UCSD-AML1 (cell line): ENCODE results near the gene ATF7IP.
"Not testable (repeated sequence)": the region's sequence is repeated elsewhere in the genome, so short reads cannot be mapped to it uniquely, and the experiment has no call there.

Experiments
- DNase-seq: peaks from one replicate; lab custom pipeline; 2025; ENCODE audit not compliant: unreplicated experiment; lab: John Stamatoyannopoulos, UW

ATF7IP gene, protein sequence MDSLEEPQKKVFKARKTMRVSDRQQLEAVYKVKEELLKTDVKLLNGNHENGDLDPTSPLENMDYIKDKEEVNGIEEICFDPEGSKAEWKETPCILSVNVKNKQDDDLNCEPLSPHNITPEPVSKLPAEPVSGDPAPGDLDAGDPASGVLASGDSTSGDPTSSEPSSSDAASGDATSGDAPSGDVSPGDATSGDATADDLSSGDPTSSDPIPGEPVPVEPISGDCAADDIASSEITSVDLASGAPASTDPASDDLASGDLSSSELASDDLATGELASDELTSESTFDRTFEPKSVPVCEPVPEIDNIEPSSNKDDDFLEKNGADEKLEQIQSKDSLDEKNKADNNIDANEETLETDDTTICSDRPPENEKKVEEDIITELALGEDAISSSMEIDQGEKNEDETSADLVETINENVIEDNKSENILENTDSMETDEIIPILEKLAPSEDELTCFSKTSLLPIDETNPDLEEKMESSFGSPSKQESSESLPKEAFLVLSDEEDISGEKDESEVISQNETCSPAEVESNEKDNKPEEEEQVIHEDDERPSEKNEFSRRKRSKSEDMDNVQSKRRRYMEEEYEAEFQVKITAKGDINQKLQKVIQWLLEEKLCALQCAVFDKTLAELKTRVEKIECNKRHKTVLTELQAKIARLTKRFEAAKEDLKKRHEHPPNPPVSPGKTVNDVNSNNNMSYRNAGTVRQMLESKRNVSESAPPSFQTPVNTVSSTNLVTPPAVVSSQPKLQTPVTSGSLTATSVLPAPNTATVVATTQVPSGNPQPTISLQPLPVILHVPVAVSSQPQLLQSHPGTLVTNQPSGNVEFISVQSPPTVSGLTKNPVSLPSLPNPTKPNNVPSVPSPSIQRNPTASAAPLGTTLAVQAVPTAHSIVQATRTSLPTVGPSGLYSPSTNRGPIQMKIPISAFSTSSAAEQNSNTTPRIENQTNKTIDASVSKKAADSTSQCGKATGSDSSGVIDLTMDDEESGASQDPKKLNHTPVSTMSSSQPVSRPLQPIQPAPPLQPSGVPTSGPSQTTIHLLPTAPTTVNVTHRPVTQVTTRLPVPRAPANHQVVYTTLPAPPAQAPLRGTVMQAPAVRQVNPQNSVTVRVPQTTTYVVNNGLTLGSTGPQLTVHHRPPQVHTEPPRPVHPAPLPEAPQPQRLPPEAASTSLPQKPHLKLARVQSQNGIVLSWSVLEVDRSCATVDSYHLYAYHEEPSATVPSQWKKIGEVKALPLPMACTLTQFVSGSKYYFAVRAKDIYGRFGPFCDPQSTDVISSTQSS

DNA sequence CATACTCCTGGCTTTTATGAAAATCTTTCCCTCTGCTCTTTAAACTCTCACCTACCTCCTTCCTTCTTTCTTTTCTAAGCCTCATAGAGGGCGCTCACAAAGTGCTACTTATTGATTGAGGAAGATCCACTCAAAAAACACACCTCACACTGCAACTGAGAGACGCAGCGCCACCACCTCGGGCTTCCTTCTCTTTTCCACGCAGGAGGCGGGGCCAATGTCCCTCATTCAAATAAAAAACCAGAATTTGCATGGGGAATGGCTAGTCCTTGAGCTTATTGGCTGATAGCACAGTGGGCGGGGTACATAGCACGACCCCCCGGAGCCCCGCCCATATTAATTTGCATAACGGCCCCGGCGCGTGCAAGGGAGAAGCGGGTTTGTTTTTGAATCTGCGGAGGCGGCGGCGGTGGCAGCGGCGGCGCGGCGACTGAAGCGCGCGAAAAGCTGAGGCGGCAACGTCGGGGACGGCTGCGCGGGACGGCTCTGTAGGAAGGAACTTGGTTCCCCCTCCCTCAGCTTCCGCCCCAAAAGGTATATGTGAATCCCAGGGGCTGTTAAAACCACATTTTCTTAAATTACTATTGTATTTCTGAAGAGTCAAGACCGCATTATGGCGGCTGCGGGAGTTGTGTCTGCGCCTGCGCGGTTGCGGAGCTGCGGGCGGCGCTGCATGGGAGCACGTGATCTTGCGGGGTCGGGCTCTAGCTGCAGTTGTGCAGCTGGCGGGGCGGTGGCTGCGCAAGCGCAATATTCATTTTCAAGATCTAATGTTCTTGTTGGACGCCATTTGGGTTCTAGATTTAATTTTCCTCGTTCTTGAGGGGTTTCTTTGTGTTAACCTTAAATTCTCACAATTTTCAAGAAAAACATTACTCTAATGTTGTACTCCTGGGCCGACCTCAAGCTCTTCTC is at the start of gene ATF7IP:
TSS of gene ATF7IP (plus strand) at position 389 of the 915 bp plus-strand sequence. CDS start 58,234 bp downstream, outside the sequence.
- DNase-seq = peak; percentile 96

DNA sequence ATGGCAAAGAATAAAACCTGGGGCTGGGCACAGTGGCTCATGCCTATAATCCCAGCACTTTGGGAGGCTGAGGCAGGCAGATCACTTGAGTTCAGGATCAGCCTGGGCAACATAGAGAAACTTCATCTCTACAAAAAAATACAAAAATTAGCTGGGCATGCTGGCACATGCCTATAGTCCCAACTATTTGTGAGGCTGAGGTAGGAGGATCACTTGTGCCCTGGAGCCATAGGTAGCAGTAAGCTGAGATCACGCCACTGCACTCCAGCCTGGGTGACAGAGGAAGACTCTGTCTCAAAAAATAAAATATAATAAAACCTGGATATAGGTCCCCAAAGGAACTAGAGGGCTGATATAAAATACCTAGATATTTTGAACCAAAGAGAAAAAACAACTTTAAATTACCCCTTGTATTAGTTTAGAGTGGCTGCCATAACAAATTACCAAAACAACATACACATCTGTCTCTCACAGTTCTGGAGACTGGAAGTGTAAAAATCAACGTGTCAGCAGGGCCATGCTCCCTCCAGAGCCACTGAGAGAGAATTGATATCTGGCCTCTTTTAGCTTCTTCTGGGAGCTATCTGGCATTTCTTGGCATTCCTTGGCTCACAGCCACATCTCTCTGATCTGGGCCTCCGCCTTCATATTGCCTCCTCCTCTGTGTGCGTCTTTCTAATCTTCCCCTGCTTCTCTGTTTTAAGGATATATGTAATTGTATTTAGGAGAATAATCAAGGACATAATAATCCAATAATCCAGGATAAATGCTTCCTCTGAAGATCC is 47.9 kb upstream of the ATF7IP start:
- no peak for DNase-seq

DNA sequence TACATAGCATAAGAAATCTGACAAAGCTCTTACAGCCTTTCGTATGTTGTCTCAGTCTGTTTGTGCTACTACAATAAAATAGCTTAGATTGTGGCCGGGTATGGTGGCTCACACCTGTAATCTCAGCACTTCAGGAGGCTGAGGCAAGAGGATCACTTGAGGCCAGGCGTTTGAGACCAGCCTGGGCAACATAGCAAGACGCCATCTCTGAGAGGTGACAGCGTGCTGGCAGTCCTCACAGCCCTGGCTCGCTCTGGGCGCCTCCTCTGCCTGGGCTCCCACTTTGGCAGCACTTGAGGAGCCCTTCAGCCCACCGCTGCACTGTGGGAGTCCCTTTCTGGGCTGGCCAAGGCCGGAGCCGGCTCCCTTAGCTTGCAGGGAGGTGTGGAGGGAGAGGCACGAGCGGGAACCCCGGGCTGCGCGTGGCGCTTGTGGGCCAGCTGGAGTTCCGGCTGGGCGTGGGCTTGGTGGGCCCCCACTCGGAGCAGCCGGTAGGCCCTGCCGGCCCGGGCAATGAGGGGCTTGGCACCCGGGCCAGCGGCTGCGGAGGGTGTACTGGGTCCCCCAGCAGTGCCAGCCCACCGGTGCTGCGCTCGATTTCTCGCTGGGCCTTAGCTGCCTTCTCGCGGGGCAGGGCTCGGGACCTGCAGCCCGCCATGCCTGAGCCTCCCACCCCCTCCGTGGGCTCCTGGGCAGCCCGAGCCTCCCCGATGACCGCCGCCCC is 45.6 kb upstream of the ATF7IP start:
- not testable (repeated sequence) for DNase-seq

DNA sequence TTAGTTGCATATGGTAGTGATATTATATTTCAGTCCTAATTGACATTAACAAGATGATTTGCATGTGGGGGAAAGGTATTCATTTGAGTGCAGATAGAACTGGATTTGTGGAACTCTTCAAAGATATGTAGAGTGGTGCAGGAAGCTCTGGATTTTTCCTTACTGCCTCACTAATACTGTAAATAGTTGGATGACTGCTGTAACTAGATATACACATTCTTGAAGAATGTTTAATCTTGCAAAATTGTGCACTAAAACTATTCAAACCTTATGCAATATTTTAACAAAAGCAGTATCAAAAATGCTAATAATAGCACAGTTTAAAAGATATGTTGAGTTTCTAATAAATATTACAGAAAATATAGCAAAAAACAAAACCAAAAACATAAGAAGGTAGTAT is 43.1 kb upstream of the ATF7IP start:
- DNase-seq = no peak

DNA sequence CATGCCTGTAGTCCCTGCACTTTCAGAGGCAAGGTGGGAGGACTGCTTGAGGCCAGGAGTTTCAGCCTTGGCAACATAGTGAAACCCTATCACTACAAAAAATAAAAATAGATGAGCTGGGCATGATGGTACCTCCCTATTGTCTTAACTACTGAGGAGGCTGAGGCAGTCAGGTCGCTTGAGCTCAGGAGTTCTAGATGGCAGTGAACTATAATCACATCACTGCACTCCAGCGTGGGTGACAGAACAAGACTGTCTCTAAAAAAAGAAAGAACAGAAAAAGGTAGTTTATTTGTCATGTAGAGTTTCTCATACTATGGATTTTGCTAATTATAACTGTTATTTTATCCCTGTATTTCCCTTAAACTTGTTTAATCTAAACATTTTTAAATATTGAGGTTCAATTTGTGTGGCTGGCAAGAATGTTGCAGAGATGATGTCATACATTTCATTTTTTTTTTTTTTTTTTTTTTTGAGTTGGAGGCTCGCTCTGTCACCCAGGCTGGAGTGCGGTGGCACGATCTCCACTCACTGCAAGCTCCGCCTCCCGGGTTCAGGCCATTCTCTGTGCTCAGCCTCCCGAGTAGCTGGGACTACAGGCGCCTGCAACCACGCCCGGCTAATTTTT is 39.7 kb upstream of the ATF7IP start:
- no peak for DNase-seq

DNA sequence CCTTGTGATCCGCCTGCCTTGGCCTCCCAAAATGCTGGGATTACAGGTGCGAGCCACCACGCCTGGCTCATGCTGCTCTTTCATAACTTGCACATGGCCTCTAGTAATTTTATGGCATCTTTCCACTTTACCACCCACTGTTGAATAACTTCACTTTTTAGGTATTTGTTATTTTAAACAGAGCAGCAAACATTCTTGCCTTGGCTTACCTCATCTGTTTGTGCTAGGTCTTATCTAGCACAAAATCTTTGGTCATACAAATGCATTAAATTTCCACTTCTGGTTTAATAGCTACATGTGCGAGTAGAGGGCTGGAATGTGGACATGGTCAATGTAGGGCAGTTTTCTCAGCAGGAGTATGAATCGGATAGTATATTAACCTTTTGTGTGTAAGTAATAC is 38.8 kb upstream of the ATF7IP start:
- DNase-seq = no peak

DNA sequence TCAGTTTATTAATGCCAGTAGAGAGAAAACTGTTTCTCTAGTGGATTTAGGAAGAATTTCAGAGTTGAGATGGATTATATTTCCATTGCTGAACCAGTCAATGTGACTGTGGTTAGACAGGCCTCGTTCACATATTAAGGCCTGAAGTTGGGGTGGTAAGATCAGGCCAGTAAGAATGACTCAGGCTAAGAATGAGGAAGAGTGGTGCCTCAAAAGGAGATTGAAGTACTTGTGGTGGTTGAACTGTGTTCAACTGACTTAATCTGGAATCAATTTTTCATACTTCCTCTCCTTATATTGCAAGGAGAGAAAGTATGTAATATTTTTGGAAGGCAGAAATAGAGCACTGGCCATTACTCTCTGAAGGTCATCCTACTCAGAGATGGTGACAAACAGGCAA is 37.8 kb upstream of the ATF7IP start:
- DNase-seq = peak; percentile 13

DNA sequence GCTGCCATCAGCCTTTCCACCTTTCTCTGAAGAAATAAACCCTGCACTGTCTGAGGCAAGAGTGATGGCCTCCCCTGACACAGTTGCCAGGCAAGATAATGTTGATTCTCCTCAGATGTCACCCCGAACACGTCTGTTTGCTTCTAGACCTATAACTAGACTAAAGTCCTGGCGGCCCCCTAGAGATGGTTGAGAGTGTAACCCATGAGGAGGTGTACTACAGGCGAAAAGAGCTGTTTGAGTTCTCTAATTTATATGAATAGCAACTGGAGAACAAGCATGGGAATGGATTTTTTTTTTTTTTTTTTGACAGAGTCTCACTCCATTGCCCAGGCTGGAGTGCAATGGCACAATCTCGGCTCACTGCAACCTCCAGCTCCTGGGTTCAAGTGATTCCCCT is 33.0 kb upstream of the ATF7IP start:
- DNase-seq = no peak

DNA sequence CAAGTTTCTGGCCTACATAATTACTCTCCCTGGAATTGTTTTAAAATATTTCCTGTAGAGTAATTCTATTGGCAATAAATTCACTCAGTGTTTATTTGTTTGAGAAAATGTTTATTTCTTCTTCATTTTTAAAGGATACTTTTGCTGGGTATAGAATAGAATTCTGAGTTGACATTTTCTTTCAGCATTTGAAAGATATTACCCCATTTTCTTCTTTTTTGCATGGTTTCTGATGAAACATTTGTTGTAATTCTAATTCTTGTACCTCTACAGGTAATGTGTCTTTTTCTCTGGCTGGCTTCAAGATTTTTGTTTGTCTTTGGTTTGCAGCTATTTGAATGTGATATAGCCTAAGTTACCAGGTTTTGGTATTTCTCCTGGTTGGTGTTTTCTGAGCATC is 25.1 kb upstream of the ATF7IP start:
- DNase-seq = no peak

DNA sequence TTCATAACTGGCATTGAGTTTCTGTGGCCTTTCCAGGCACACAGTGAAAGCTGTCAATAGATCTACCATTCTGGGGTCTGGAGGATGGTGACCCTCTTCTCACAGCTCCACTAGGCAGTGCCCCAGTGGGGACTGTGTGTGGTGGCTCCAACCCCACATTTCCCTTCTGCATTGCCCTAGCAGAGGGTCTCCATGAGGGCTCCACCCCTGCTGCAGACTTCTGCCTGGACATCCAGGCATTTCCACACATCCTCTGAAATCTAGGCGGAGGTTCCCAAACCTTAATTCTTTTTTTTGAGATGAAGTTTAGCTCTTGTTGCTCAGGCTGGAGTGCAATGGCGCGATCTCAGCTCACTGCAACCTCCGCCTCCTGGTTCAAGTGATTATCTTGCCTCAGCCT is 14.0 kb upstream of the ATF7IP start:
- not testable (repeated sequence) for DNase-seq

DNA sequence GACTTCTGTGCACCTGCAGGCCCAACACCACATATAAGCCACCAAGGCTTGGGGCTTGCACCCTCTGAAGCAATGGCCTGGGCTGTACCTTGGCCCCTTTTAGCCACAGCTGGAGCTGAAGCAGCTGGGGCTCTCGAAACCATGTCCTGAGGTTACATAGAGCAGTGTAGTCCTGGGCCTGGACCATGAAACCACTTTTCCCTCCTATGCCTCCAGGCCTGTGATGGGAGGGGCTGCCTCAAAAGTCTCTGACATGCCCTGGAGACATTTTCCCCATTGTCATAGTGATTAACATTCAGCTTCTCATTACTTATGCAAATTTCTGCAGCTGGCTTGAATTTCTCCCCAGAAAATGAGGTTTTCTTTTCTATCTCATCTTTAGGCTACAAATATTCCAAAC is 13.4 kb upstream of the ATF7IP start:
- DNase-seq = not testable (repeated sequence)

DNA sequence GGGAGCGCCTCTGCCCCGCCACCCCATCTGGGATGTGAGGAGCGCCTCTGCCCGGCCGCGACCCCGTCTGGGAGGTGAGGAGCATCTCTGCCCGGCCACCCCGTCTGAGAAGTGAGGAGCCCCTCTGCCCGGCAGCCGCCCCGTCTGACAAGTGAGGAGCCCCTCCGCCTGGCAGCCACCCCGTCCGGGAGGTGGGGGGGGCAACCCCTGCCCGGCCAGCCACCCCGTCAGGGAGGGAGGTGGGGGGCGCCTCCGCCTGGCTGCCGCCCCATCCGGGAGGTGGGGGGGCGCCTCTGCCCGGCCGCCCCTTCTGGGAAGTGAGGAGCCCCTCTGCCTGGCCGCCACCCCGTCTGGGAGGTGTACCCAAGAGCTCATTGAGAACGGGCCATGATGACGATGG is 10.8 kb upstream of the ATF7IP start:
- not testable (repeated sequence) for DNase-seq

DNA sequence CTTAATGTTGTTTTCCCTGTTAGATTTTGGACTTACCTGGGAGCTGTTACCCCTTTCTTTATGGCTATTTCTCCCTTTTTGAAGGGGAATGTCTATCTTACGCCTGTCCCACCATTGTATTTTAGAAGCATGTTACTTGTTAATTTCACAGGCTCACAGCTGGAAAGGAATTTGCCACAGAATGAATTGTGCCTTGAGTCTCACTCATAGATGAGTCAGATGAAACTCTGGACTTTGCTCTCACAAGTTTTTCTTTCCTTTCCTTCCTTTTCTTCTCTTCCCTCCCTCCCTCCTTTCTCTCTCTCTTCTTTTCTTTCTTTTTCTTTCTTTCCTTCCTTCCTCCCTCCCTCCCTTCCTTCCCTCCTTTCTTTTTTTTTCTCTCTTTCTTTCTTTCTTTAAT is 9.3 kb upstream of the ATF7IP start:
- no peak for DNase-seq

DNA sequence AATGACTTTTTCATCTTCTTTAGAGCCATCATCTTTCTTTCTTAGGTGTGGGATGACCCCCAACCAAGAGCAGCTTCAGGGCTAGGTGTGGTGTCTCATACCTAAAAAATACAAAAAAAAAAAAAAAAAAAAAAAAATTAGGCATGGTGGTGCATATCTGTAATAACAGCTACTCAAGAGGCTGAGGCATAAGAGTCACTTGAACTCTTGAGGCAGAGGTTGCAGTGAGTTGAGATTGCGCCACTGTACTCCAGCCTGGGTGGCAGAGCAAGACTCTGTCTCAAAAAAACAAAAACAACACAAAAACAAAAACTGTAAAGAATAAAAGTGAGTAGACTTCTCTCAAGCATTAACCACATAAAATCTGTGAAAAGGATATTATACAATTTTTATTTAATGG is 8.0 kb upstream of the ATF7IP start:
- DNase-seq = no peak

DNA sequence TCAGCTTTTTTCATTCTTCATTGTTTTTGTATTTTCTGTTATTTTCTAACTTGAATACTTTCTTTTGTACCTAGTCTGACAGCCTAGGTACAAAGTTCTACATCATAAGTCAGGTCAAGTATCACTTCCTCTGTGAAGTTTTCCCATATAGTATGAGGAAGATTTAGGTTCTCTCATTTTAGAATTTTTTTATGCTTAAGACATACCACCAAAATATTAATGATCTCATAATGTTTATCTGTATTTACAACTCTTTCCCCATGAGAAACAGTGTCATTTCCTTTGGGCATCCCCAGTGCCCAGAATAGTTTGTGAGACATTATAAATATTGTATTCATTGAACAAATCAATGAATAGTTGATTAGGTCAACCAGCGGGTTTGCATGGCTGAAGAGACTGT is 3.1 kb upstream of the ATF7IP start:
- DNase-seq = no peak

DNA sequence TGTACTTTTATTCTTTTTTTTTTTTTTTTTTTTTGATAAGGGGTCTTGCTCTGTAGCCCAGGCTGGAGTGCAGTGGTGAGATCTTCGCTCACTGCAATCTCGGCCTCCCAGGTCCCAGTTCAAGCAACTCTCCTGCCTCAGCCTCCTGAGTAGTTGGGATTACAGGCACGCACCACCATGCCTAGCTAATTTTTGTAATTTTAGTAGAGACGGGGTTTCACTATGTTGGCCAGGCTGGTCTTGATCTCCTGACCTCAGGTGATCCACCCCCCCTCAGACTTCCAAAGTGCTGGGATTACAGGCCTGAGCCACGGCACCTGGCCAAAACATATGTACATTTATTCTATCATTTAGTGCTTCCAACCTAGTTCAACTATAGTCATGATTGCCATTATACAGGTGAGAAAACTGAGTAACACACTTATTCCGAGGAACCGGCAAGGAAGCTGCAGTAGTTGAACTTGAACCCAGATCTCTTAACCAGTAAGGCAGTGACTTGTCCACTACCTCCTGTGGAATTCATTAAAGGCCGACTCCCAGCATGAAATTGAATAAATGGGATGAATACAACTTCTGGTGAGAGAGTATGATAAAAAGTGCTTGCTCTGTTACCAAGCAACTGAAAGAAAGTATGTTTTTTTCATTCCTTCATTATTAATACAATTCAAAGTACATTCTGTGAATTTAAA is 755 bp upstream of the ATF7IP start:
- no peak for DNase-seq

DNA sequence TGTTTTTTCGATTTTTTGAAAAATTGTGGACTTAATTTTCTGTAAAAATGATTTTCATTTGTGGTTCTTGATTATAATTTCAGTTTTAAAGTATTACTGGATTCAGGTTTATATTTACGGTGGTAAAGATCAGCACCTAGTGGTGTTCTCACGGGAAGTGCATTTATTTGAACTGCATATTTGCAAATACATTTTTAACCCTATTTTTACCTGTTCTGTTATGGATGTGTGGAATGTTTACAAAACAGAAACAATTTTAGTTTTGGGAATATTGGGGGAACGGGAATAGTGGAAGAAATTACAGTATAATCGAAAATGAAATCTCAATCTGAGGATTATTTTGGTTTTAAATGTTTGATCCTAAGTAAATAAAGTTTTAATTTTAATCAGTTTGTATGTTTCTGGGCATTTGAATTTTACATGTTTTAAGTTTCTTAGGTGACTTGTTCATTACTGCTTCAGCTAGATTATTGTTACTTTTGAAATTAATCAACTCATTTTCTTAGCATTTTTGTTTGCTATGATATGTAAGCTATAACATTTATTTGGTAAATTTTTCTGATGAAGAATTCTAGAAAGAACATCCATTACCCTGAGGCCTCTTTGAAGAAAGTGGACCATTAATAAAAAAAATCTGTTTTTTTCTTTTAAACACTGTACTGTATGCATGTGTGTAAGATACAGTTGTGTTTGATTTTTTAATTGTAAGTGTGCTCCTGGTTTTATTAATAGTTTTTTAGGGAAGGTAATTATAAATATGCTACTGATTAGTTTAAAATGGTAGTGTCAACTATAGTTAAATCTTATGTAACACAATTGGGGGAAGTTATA is 942 bp downstream of the ATF7IP start:
- DNase-seq = no peak
